Measurements from ENCODE around the gene HOXD3. TPM values are rescaled to one million over a fixed set of nuclear protein-coding genes. Genes with fewer than 3 reads are reported as not detected.

Gene HOXD3
- total RNA-seq, 1 experiment from 2014 or later: not detected

- intact Hi-C loops (cut with micrococcal nuclease): loop anchor here (1.0 to 10.0 kb wide), 4 partner anchors 174 to 498 kb away; no protein-coding TSS in a partner anchor
- CTCF ChIA-PET: interaction anchor here (0.6 to 10.1 kb wide), 86 partner anchors 9 to 1600 kb away, joined by 3 to 190 read pairs (median 4); no protein-coding TSS in a partner anchor
- H3K27ac Mint-ChIP-seq (ENCODE audit: low read depth, unreplicated experiment): no peak overlapping the region
- TF ChIP-seq CTCF (IDR thresholded peaks at IDR 0.05; ENCODE audit: unreplicated experiment): peak; percentile 96
- DNase-seq (ENCODE audit: unreplicated experiment): peak; percentile 73
- no peaks in the 10 kb centered on the region for H3K4me1 Mint-ChIP-seq (ENCODE audit: insufficient read depth, unreplicated experiment)
- H3K9me3 Mint-ChIP-seq (ENCODE audit: unreplicated experiment): no peaks in the 10 kb centered on the region
- POLR2A ChIA-PET: interaction anchor here (0.9 to 2.9 kb wide), 5 partner anchors 314 to 496 kb away, joined by 3 to 20 read pairs (median 6); no protein-coding TSS in a partner anchor
- BruUV-seq (replicated peaks): no TSS peak
- H3K27me3 Mint-ChIP-seq (ENCODE audit: insufficient read depth, unreplicated experiment): no peaks in the 10 kb centered on the region
- no peaks in the 10 kb centered on the region for H3K36me3 Mint-ChIP-seq (ENCODE audit: insufficient read depth, unreplicated experiment)
- peak overlapping the region; percentile 57 for H3K4me3 Mint-ChIP-seq (ENCODE audit: unreplicated experiment)
Measured at GRCh38 chr2:176140513-176141317, 16.4 kb upstream of the HOXD3 start.

- intact Hi-C loops (cut with micrococcal nuclease): loop anchor here (10.0 kb wide), 1 partner anchor 173 kb away; no protein-coding TSS in a partner anchor
- BruUV-seq (replicated peaks): no TSS peak
- H3K27ac Mint-ChIP-seq (ENCODE audit: low read depth, unreplicated experiment): no peak overlapping the region
- no peaks in the 10 kb centered on the region for H3K9me3 Mint-ChIP-seq (ENCODE audit: unreplicated experiment)
- H3K27me3 Mint-ChIP-seq (ENCODE audit: insufficient read depth, unreplicated experiment): no peaks in the 10 kb centered on the region
- CTCF ChIA-PET: interaction anchor here (0.7 to 10.1 kb wide), 8 partner anchors 104 to 506 kb away, joined by 3 to 190 read pairs (median 46); no protein-coding TSS in a partner anchor
- no peak for DNase-seq (ENCODE audit: unreplicated experiment)
- no peaks in the 10 kb centered on the region for H3K36me3 Mint-ChIP-seq (ENCODE audit: insufficient read depth, unreplicated experiment)
- H3K4me1 Mint-ChIP-seq (ENCODE audit: insufficient read depth, unreplicated experiment): no peaks in the 10 kb centered on the region
- no peak for TF ChIP-seq CTCF (IDR thresholded peaks at IDR 0.05; ENCODE audit: unreplicated experiment)
- no peak overlapping the region for H3K4me3 Mint-ChIP-seq (ENCODE audit: unreplicated experiment)
- POLR2A ChIA-PET: no interaction called here
Measured at GRCh38 chr2:176142281-176142680, 14.8 kb upstream of the HOXD3 start.

GRCh38 chr2:176145085-176145969, 11.8 kb upstream of the HOXD3 start:
- intact Hi-C loops (cut with micrococcal nuclease): loop anchor here (10.0 kb wide), 1 partner anchor 169 kb away; no protein-coding TSS in a partner anchor
- Mint-ChIP-seq H3K9me3 (ENCODE audit: unreplicated experiment) (no peaks in the 10 kb centered on the region), H3K4me1 (ENCODE audit: insufficient read depth, unreplicated experiment) (no peaks in the 10 kb centered on the region), H3K27ac (ENCODE audit: low read depth, unreplicated experiment) (no peak overlapping the region), H3K4me3 (ENCODE audit: unreplicated experiment) (no peak overlapping the region), H3K27me3 (ENCODE audit: insufficient read depth, unreplicated experiment) (no peaks in the 10 kb centered on the region), H3K36me3 (ENCODE audit: insufficient read depth, unreplicated experiment) (no peaks in the 10 kb centered on the region)
- no TSS peak for BruUV-seq (replicated peaks)
- POLR2A ChIA-PET: interaction anchor here (0.5 to 1.0 kb wide), 2 partner anchors 312 to 513 kb away, joined by 3 read pairs; no protein-coding TSS in a partner anchor
- CTCF ChIA-PET: interaction anchor here (0.5 to 10.1 kb wide), 9 partner anchors 310 to 669 kb away, joined by 3 to 190 read pairs (median 9); no protein-coding TSS in a partner anchor
- no peak for TF ChIP-seq CTCF (IDR thresholded peaks at IDR 0.05; ENCODE audit: unreplicated experiment)
- DNase-seq (ENCODE audit: unreplicated experiment): no peak

All from MCF 10A (cell line).